ENCODE measurements around the gene CCDC121.

Gene CCDC121

GRCh38 chr2:27591745-27592144 is 37.1 kb downstream of the CCDC121 start (continued):
- TF ChIP-seq PRDM2 (tag by site-specific recombination; IDR thresholded peaks at IDR 0.05; ENCODE audit: borderline replicate concordance) (no peak), EGR2 (tag by site-specific recombination; IDR thresholded peaks at IDR 0.05; ENCODE audit: low read depth) (no peak), ZNF600 (tag by site-specific recombination; IDR thresholded peaks at IDR 0.05) (no peak), ZNF529 (tag by site-specific recombination; IDR thresholded peaks at IDR 0.05; ENCODE audit: insufficient replicate concordance) (no peak), ZNF133 (tag by site-specific recombination; IDR thresholded peaks at IDR 0.05) (no peak)

DNA sequence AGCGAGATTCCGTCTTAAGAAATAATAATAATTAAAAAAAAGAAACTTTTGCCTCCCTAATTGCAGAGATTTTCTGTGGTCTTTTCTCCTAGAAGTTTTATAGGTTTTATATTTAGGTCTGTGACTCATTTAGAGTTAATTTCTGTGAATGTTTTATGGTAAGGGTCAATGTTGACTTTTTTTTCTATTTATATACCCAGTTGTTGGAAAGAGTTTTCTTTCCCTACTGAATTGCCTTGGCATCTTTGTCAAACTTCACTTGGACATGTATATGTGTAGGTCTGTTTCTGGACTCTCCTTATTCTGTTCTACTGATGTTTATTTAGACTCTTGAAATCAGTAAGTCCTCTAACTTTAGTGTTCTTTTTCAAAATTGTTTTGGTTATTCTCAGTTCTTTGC is 40.5 kb downstream of the CCDC121 start:
- Histone ChIP-seq H3K27ac (ENCODE audit: extremely low read depth, low read depth, low read length) (no peak overlapping the region), H3K4me3 (ENCODE audit: low read depth, low read length) (no peak overlapping the region), H3K36me3 (ENCODE audit: control insufficient read depth in 2 of 2, insufficient read depth in 1 of 2, low read length in 2 of 2) (peaks cover 0 to 3% of the 10 kb centered on the region in 2 experiments; a peak in 1 of 3 replicates), H3K4me1 (ENCODE audit: control insufficient read depth, insufficient read depth, low read length) (peaks cover 6% of the 10 kb centered on the region; the same call in 1 of the 2 replicates), H3K9me3 (ENCODE audit: control insufficient read depth, insufficient read depth, low read depth, low read length) (no peaks in the 10 kb centered on the region)
- ChIA-PET CTCF (no interaction called here), POLR2A (no interaction called here)
- TF ChIP-seq ZFHX2 (tag by site-specific recombination; conservative IDR thresholded peaks at IDR 0.05) (no peak), ZNF549 (tag by site-specific recombination; IDR thresholded peaks at IDR 0.05) (no peak), ZFP3 (tag by site-specific recombination; IDR thresholded peaks at IDR 0.05; ENCODE audit: low read depth) (no peak), ZNF626 (tag by site-specific recombination; IDR thresholded peaks at IDR 0.05) (no peak), GLIS2 (tag by site-specific recombination; IDR thresholded peaks at IDR 0.05) (no peak), ZNF660 (tag by site-specific recombination; IDR thresholded peaks at IDR 0.05) (no peak), ZNF169 (tag by site-specific recombination; IDR thresholded peaks at IDR 0.05) (no peak), IKZF3 (tag by site-specific recombination; IDR thresholded peaks at IDR 0.05) (no peak), ZBTB8A (tag by site-specific recombination; IDR thresholded peaks at IDR 0.05) (no peak), ZNF747 (tag by site-specific recombination; IDR thresholded peaks at IDR 0.05) (no peak), ZNF404 (tag by site-specific recombination; IDR thresholded peaks at IDR 0.05) (no peak)

DNA sequence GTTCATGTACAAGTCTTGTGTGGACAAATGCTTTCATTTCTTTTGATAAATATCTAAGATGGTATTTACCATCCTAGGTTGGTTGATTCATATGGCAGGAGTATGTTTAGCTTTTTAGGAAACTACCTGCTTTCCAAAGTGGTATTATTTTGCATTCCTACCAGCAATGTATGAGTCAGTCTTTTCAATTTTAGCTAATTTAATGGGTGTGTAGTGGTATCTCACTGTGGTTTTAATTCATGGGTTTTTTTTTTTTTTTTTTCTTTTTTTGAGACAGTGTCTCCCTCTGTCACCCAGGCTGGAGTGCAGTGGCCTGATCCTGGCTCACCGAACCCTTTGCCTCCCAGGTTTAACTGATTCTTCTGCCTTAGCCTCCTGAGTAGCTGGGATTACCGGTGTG is 41.8 kb downstream of the CCDC121 start:
- CTCF ChIA-PET: no interaction called here
- H3K4me3 ChIP-seq (ENCODE audit: low read depth, low read length): no peak overlapping the region
- H3K9me3 ChIP-seq (ENCODE audit: control insufficient read depth, insufficient read depth, low read depth, low read length): no peaks in the 10 kb centered on the region
- H3K4me1 ChIP-seq (ENCODE audit: control insufficient read depth, insufficient read depth, low read length): peaks cover 8% of the 10 kb centered on the region
- TF ChIP-seq ZNF664 (tag by site-specific recombination; IDR thresholded peaks at IDR 0.05): peak; percentile 75
- no peak for TF ChIP-seq SETDB1 (IDR thresholded peaks at IDR 0.05; ENCODE audit: insufficient read length, low read length)
- TF ChIP-seq KLF1 (tag by site-specific recombination; IDR thresholded peaks at IDR 0.05): no peak
- peak; percentile 42; the same call in 1 of the 2 replicates for TF ChIP-seq PRDM10 (tag by site-specific recombination; IDR thresholded peaks at IDR 0.05)
- TF ChIP-seq ZFP69B (tag by site-specific recombination; IDR thresholded peaks at IDR 0.05): no peak
- TF ChIP-seq BCL11B (tag by site-specific recombination; IDR thresholded peaks at IDR 0.05; ENCODE audit: low read depth): no peak
- TF ChIP-seq, protein P1, sequence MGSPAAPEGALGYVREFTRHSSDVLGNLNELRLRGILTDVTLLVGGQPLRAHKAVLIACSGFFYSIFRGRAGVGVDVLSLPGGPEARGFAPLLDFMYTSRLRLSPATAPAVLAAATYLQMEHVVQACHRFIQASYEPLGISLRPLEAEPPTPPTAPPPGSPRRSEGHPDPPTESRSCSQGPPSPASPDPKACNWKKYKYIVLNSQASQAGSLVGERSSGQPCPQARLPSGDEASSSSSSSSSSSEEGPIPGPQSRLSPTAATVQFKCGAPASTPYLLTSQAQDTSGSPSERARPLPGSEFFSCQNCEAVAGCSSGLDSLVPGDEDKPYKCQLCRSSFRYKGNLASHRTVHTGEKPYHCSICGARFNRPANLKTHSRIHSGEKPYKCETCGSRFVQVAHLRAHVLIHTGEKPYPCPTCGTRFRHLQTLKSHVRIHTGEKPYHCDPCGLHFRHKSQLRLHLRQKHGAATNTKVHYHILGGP (tag by site-specific recombination; IDR thresholded peaks at IDR 0.05): peak; percentile 23; the same call in 1 of the 2 replicates
- peaks cover 0 to 3% of the 10 kb centered on the region in 2 experiments; a peak in 1 of 3 replicates for H3K36me3 ChIP-seq (ENCODE audit: control insufficient read depth in 2 of 2, insufficient read depth in 1 of 2, low read length in 2 of 2)
- POLR2A ChIA-PET: no interaction called here
- H3K27ac ChIP-seq (ENCODE audit: extremely low read depth, low read depth, low read length): no peak overlapping the region
